GM21576 (cell line): Measurements from ENCODE around the gene GSE1.

Experiments used
- ATAC-seq: cut with Tn5 transposase; IDR thresholded peaks from one replicate; pipeline ENCODE4 v1.9.1; 2021; ENCODE audit warnings: mild to moderate bottlenecking, moderate library complexity; ENCODE audit not compliant: unreplicated experiment

GSE1 gene

GRCh38 chr16:85717393-85718152 lies 104.5 kb downstream of the GSE1 start:
- ATAC-seq, result no peak

DNA sequence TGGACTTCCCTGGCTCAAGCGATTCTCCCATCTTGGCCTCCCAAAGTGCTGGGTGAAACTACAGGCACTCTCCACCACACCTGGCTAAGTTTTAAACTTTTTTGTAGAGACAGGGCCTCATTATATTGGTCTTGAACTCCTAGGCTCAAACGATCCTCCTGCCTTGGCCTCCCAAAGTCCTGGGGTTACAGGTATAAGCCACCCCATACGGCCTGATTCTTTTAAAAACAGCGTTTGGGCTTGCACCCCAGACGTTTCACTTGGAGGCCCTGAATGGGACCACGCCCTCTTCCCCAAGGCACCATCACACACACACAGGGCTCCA lies 105.0 kb downstream of the GSE1 start:
- no peak for ATAC-seq

- ATAC-seq, result no peak
Observed at GRCh38 chr16:85718682-85719081, 105.6 kb downstream of the GSE1 start.

DNA sequence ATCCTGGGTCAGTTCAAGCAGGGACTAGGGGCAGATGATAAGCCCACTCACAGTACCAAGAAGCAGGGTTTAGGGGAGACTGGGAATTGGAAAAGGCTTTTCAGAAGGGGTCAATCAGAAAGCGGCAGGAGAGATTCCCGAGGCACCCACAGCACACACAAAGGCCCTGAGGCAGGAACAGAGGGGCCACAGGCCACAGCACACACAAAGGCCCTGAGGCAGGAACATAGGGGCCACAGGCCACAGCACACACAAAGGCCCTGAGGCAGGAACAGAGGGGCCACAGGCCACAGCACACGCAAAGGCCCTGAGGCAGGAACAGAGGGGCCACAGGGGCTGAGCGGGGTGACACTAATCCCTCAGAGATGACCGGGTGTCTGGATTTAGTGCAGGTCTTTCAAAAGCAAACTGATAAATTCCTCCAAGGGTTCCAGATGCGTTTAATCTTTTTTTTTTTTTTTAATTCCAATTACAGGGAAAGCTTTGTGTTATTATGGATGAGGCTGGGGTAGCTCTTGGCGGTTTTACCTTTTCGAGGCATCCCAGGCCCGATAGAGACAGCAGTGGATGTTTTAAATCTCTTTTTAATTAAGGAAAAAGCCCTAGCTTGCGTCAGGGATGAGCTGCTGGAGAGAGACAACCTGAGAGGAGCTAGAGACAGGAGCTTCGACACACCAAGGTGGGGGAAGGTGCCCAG lies 106.6 kb downstream of the GSE1 start:
- ATAC-seq, result no peak

GRCh38 chr16:85720302-85720637 lies 107.1 kb downstream of the GSE1 start:
- ATAC-seq, result no peak

DNA sequence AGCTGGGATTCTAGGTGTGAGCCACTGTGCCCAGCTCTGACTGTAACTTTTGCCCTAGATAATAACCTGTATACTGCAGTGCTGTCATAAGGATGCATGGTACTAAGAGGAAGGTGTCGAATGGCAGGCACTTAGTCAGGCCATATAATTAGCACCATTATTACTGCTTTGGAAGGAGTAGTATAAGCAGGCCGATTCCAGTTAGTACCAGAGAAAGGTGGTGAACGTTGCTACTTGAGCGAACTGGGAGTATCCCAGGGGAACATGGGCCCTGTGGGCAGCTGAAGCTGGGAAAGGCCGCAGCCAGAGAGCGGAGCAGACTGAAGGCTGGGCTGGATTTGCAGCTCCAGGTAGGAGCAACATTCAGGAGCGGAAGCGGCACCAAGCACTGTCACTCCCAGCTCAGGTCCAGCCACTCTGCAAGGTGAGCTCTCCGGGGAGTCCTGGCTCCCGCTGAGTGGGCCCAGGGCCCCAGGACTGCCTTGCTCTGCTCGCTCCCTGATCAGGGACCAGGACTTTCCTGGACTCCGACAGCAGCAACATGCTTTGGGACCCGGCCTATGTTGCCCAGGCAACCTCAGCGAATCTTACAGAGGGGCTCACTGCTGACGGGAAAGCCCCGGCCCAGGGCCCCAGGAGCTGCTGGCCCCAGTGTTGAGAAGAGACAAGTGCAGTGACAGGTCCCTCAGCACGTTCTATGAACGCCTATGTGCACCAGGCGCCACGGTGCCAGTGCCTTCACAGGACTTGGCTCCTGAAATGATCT lies 109.2 kb downstream of the GSE1 start:
- no peak for ATAC-seq

DNA sequence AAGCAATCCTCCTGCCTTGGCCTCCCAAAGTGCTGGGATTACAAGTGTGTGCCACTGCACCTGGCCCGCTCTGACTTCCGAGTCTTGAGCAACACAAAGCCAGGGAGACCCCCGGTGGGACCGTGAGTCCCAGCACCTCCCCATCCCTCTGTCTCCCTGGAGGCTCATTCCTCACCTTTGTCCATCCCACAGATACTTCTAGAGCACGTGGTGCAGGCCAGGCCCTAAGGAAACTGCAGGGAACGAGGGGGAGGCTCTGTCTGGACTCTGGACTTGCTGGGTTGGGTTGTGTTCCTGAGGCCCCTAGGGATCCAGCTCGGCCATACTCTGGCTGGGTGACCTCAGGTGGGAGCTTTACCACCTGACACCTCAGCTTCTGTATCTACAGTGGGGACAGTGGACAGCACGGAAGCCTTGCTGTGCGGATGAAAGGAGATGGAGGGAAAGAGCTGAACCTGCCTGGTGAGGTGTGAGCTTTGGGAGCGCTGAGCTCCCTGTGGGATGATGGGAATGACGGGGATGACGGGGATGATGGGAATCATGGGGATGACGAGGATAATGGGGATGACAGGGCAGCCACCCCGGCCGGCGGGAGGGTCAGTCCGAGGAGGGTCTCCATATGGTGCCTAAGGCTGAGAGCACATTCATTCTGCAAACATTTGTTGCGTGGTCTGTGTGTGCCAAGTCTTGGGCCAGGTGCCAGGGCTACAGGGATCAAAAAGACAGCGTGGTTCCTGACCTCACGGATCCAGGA lies 111.2 kb downstream of the GSE1 start:
- no peak for ATAC-seq

- ATAC-seq, result no peak
Observed at GRCh38 chr16:85724936-85725335, 111.8 kb downstream of the GSE1 start.
